Activated CD8-positive, alpha-beta memory T cell treated with anti-CD3 and anti-CD28 coated beads, Interleukin-2, amount 50 U/mL, for 1 hour (primary cell): ENCODE results near the gene RIMS1.
A peak's percentile ranks its signal among the peaks of the same experiment; 100 is the strongest.
"Not testable (repeated sequence)": the region's sequence is repeated elsewhere in the genome, so short reads cannot be mapped to it uniquely, and the experiment has no call there.

ENCODE experiments used
- DNase-seq: peaks from one replicate; pipeline ENCODE4 v3.0.0-alpha.2; 2020; ENCODE audit errors: extremely low read depth

The RIMS1 gene

GRCh38 chr6:72328775-72329174 is 442.4 kb downstream of the RIMS1 start:
- no peak for DNase-seq

GRCh38 chr6:72335203-72335602 is 448.9 kb downstream of the RIMS1 start:
- not testable (repeated sequence) for DNase-seq

GRCh38 chr6:72348926-72349325 is 462.6 kb downstream of the RIMS1 start:
- no peak for DNase-seq

- no peak for DNase-seq
Measured at GRCh38 chr6:72350296-72350881, 464.0 kb downstream of the RIMS1 start.

- DNase-seq: no peak
Measured at GRCh38 chr6:72363844-72364740, 477.7 kb downstream of the RIMS1 start.

GRCh38 chr6:72365773-72366172 is 479.4 kb downstream of the RIMS1 start:
- DNase-seq: no peak

GRCh38 chr6:72367439-72367838 is 481.1 kb downstream of the RIMS1 start:
- DNase-seq: no peak

GRCh38 chr6:72371473-72371872 is 485.1 kb downstream of the RIMS1 start:
- DNase-seq: no peak

- no peak for DNase-seq
Measured at GRCh38 chr6:72374172-72374571, 487.8 kb downstream of the RIMS1 start.

GRCh38 chr6:72374857-72375256 is 488.5 kb downstream of the RIMS1 start:
- no peak for DNase-seq

GRCh38 chr6:72376736-72377135 is 490.4 kb downstream of the RIMS1 start:
- no peak for DNase-seq

- DNase-seq: no peak
Measured at GRCh38 chr6:72381076-72381475, 494.7 kb downstream of the RIMS1 start.

- DNase-seq: no peak
Measured at GRCh38 chr6:72382602-72383529, 496.5 kb downstream of the RIMS1 start.

- no peak for DNase-seq
Measured at GRCh38 chr6:72386324-72386723, 500.0 kb downstream of the RIMS1 start.

GRCh38 chr6:72389698-72390097 is 503.3 kb downstream of the RIMS1 start:
- no peak for DNase-seq

GRCh38 chr6:72390548-72390947 is 504.2 kb downstream of the RIMS1 start:
- no peak for DNase-seq

GRCh38 chr6:72401865-72402264 is 515.5 kb downstream of the RIMS1 start:
- DNase-seq: no peak

GRCh38 chr6:72403413-72403812 is 517.1 kb downstream of the RIMS1 start:
- no peak for DNase-seq

GRCh38 chr6:72406517-72406916 is 520.2 kb downstream of the RIMS1 start:
- no peak for DNase-seq

- no peak for DNase-seq
Measured at GRCh38 chr6:72410769-72411168, 524.4 kb downstream of the RIMS1 start.

GRCh38 chr6:72411872-72412708 is 525.7 kb downstream of the RIMS1 start:
- peak; percentile 33 for DNase-seq
